RWPE1 (cell line): Measurements from ENCODE around the gene FUT7.
A peak's percentile ranks its signal among the peaks of the same experiment; 100 is the strongest.

ENCODE experiments used
- CTCF ChIA-PET: fragments of 350-600 bp; sonication (Branson Sonifier 250); formaldehyde crosslinking; extraction: SDS; loops from one replicate; lab custom pipeline; 2021; lab: Yijun Ruan, JAX
- POLR2A ChIA-PET: fragments of 400-600 bp; formaldehyde crosslinking; extraction: SDS; loops from one replicate; lab custom pipeline; 2020; ENCODE audit warnings: antibody characterized with exemption; ENCODE audit not compliant: low non-redundant PET; lab: Yijun Ruan, JAX
- DNase-seq: peaks from one replicate; pipeline ENCODE4 v3.0.0; 2012; ENCODE audit warnings: low spot score
- H3K27ac ChIP-seq: fragments of 450-650 bp; 2 replicates; pipeline ENCODE4 v1.5.1; 2017
- CTCF ChIP-seq: fragments of 450-650 bp; conservative IDR thresholded peaks from 2 replicates; pipeline ENCODE4 v1.5.1; 2017; ENCODE audit warnings: low read depth, mild to moderate bottlenecking

The FUT7 gene

GRCh38 chr9:137030538-137031527 is 1.1 kb downstream of the FUT7 start:
- CTCF ChIA-PET = interaction anchor here (0.6 to 3.1 kb wide), 18 partner anchors 9 to 273 kb away, joined by 3 to 26 read pairs (median 6); partner anchors contain the start of genes AJM1, LCN8, NPDC1 and RNF224
- H3K27ac ChIP-seq = 0 out of 2 replicates have a peak overlapping the region, but pooled peaks have one; percentile 81
- no peak for TF ChIP-seq CTCF
- POLR2A ChIA-PET = no interaction called here
- DNase-seq = no peak

GRCh38 chr9:137030006-137030405 is 1.9 kb downstream of the FUT7 start:
- ChIA-PET CTCF (interaction anchor here (0.5 to 3.2 kb wide), 44 partner anchors 10 to 272 kb away, joined by 3 to 26 read pairs (median 4); partner anchors contain the start of genes AJM1, CLIC3, LCN8 and NPDC1), POLR2A (no interaction called here)
- no peak for DNase-seq
- TF ChIP-seq CTCF = no peak
- peak overlapping the region; percentile 81 for H3K27ac ChIP-seq

- CTCF ChIA-PET = interaction anchor here (0.5 to 4.7 kb wide), 62 partner anchors 7 to 620 kb away, joined by 3 to 44 read pairs (median 4); partner anchors contain the start of genes AJM1, CLIC3, ENTPD8 and FBXW5
- POLR2A ChIA-PET = interaction anchor here (0.5 kb wide), 2 partner anchors 9 to 145 kb away, joined by 3 read pairs; no protein-coding TSS in a partner anchor
- DNase-seq = peak; percentile 78
- H3K27ac ChIP-seq = peak overlapping the region; percentile 81
- TF ChIP-seq CTCF = peak; percentile 99
Observed at GRCh38 chr9:137029058-137029936, 2.6 kb downstream of the FUT7 start.

GRCh38 chr9:137028263-137029057 is 3.4 kb downstream of the FUT7 start:
- peak; percentile 75 for TF ChIP-seq CTCF
- peak overlapping the region; percentile 81 for H3K27ac ChIP-seq
- DNase-seq = no peak
- CTCF ChIA-PET = interaction anchor here (0.6 to 4.7 kb wide), 44 partner anchors 8 to 619 kb away, joined by 3 to 44 read pairs (median 4); partner anchors contain the start of genes CLIC3, ENTPD8, FBXW5 and NELFB
- POLR2A ChIA-PET = interaction anchor here (0.5 kb wide), 2 partner anchors 9 to 144 kb away, joined by 3 read pairs; no protein-coding TSS in a partner anchor

GRCh38 chr9:137027369-137028262 is 4.3 kb downstream of the FUT7 start, which contains the start of gene ABCA2:
ABCA2 (minus strand) TSS chr9:137028237; CDS start chr9:137028140, 97 bp downstream.
- peak within 1 kb of the TSS; percentile 81 for H3K27ac ChIP-seq
- no peak for TF ChIP-seq CTCF
- POLR2A ChIA-PET = no interaction called here
- CTCF ChIA-PET = interaction anchor here (0.6 to 4.7 kb wide), 14 partner anchors 8 to 426 kb away, joined by 3 to 44 read pairs (median 10); partner anchors contain the start of genes NPDC1, PAXX and SAPCD2
- no peak for DNase-seq
